Measurements from ENCODE around the gene MYO7A.

DNA sequence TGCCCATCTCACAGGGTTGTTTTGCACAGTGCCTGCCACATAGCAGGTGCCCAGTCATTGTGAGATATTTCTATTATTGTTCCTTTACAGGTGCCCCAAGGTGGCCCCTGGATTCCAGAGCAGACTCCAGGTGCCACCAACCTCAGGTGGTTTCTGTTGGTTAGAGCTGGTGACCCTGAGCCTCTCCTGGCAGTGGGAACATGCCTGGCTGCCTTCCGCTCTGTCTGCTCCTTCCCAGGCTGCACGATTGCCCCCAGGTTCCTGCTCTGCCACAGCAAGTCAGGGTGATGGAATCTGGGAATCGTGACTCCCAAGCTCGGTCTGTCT, 38.0 kb upstream of the MYO7A start:
- TF ChIP-seq, protein P1, sequence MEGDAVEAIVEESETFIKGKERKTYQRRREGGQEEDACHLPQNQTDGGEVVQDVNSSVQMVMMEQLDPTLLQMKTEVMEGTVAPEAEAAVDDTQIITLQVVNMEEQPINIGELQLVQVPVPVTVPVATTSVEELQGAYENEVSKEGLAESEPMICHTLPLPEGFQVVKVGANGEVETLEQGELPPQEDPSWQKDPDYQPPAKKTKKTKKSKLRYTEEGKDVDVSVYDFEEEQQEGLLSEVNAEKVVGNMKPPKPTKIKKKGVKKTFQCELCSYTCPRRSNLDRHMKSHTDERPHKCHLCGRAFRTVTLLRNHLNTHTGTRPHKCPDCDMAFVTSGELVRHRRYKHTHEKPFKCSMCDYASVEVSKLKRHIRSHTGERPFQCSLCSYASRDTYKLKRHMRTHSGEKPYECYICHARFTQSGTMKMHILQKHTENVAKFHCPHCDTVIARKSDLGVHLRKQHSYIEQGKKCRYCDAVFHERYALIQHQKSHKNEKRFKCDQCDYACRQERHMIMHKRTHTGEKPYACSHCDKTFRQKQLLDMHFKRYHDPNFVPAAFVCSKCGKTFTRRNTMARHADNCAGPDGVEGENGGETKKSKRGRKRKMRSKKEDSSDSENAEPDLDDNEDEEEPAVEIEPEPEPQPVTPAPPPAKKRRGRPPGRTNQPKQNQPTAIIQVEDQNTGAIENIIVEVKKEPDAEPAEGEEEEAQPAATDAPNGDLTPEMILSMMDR (IDR thresholded peaks at IDR 0.05): no peak
- no peak for TF ChIP-seq EZH2phosphoT487 (IDR thresholded peaks at IDR 0.05)
